ENCODE results near the gene ZFPM1. TPM values are rescaled to one million over a fixed set of nuclear protein-coding genes. Genes with fewer than 3 reads are reported as not detected.

ZFPM1 gene
- total RNA-seq, 2 experiments from 2014 or later: 15.0 to 18.0 TPM

DNA sequence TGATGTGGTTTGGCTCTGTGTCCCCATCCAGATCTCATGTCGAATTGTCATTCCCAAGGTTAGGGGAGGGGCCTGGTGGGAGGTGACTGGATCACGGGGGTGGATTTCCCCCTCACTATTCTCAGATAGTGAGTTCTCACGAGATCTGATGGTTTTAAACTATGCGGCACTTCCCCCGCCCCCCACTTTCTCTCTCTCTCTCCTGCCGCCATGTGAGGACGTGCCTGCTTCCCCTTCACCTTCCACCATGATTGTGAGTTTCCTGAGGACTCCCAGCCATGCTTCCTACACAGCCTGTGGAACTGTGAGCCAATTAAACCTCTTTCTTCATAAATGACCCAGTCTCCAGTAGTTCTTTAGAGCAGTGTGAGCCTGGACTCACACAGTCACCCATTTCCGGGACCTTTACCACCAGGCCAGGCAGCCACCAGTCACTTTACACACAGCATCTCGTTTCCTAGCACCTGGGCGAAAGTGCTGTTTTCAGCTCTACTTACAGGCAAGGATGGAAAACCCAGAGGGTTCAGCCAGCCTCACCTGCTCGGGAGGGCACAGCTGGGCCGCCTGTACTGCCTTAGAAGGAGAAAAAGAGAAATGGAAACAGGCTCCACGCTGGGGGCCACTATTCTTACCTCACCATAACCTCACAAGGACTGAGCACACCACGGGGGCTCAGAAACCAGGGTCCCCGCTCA is 103.4 kb downstream of the ZFPM1 start:
- ChIA-PET POLR2A (interaction anchor here (0.6 kb wide), 1 partner anchor 10 kb away, joined by 3 read pairs; no protein-coding TSS in a partner anchor), CTCF (no interaction called here)
- Mint-ChIP-seq H3K36me3 (ENCODE audit: low read depth) (no peaks in the 10 kb centered on the region), H3K4me3 (no peak overlapping the region), H3K4me1 (ENCODE audit: low read depth) (peaks cover 4% of the 10 kb centered on the region), H3K27ac (no peak overlapping the region), H3K9me3 (peaks cover 3% of the 10 kb centered on the region), H3K27me3 (peaks cover 2% of the 10 kb centered on the region)
- no peak for ATAC-seq
- intact Hi-C loops (cut with micrococcal nuclease): no loop called here
- TF ChIP-seq, protein P1, sequence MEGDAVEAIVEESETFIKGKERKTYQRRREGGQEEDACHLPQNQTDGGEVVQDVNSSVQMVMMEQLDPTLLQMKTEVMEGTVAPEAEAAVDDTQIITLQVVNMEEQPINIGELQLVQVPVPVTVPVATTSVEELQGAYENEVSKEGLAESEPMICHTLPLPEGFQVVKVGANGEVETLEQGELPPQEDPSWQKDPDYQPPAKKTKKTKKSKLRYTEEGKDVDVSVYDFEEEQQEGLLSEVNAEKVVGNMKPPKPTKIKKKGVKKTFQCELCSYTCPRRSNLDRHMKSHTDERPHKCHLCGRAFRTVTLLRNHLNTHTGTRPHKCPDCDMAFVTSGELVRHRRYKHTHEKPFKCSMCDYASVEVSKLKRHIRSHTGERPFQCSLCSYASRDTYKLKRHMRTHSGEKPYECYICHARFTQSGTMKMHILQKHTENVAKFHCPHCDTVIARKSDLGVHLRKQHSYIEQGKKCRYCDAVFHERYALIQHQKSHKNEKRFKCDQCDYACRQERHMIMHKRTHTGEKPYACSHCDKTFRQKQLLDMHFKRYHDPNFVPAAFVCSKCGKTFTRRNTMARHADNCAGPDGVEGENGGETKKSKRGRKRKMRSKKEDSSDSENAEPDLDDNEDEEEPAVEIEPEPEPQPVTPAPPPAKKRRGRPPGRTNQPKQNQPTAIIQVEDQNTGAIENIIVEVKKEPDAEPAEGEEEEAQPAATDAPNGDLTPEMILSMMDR (IDR thresholded peaks at IDR 0.05): no peak
- DNase-seq: no peak

DNA sequence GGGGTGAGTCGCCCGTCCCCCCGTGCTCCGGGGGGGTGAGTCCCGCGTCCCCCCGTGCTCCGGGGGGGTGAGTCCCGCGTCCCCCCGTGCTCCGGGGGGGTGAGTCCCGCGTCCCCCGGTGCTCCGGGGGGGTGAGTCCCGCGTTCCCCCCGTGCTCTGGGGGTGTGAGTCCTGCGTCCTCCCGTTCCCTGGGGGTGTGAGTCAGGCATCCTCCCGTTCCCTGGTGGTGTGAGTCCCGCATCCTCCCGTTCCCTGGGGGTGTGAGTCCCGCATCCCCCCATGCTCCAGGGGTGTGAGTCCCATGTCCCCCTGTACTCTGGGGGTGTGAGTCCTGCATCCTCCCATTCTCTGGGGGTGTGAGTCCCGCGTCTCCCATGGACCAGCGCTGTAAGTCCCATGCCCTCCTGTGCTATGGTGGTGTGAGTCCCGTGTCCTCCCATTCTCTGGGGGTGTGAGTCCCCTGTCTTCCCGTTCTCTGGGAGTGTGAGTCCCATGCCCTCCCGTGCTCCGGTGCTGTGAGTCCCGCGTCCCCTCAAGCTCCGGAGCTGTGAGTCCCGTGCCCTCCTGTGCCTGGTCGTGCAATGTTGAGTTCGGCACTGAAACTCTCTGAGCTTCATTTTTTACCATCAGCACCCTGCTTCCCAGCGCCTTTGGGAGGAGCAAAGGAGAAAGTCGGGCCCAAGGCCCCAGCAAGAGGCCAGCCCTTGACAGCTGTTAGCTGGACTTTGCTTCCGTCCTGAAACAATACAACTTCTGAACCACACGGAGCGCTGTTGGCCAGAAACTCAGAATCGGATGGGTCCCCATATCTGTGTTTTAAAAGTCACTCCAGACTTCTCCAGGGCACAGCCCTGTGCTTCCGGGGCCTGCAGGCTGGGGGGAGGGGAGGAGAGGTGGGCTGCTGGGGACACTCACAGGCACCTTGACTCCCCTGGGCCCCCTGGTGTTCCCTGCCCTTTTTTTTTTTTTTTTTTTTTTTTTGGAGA is 105.7 kb downstream of the ZFPM1 start:
- TF ChIP-seq, protein P1 (IDR thresholded peaks at IDR 0.05): peak; percentile 38
- intact Hi-C loops (cut with micrococcal nuclease): no loop called here
- H3K4me1 Mint-ChIP-seq (ENCODE audit: low read depth): peaks cover 2% of the 10 kb centered on the region
- H3K36me3 Mint-ChIP-seq (ENCODE audit: low read depth): no peaks in the 10 kb centered on the region
- no peak overlapping the region for H3K4me3 Mint-ChIP-seq
- ATAC-seq: peak; percentile 43
- DNase-seq: peak; percentile 42
- peaks cover 2% of the 10 kb centered on the region for H3K27me3 Mint-ChIP-seq
- peaks cover 3% of the 10 kb centered on the region for H3K9me3 Mint-ChIP-seq
- POLR2A ChIA-PET: no interaction called here
- H3K27ac Mint-ChIP-seq: no peak overlapping the region
- CTCF ChIA-PET: interaction anchor here (0.8 to 1.4 kb wide), 4 partner anchors 10 to 121 kb away, joined by 3 to 4 read pairs (median 3); no protein-coding TSS in a partner anchor

DNA sequence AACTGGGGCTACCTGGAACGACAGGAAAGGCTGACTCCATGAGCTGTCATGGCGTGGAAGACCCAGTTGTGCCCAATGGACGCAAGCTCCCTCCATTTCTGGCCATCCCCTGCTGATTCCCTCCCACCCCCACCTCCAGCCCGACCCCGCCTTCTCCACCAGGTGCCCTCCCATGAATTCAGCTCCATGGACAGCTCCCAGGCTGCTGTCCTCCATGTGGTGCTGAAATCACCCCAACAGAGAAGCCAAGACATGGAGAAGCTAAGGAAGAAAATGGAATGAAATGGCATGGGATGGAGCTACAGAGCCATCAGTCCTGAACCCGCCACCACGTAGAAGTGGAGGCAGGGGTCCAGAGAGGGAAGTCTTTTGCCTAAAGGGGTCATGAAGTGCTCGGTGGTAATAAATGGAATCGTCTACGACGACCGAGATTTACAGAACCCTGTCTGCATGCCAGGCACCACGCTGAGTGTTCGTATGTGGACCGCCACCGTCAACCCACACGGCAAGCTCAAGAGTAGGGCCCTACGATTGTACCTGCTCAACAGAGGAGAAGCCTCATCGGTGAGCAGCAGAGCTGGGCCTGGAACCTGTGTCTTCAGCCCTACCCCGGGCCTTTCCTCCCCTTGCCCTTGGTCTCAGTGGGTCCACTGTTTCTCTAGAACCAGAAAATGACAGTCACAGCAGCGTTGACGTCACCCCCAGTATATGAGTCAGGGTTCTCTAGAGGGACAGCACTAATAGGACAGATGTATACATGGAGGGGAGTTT is 107.8 kb downstream of the ZFPM1 start:
- no peaks in the 10 kb centered on the region for H3K36me3 Mint-ChIP-seq (ENCODE audit: low read depth)
- ChIA-PET CTCF (interaction anchor here (0.7 to 3.0 kb wide), 14 partner anchors 9 to 274 kb away, joined by 3 to 25 read pairs (median 4); partner anchors contain the start of genes ZC3H18 and ZFPM1), POLR2A (interaction anchor here (1.0 to 1.4 kb wide), 5 partner anchors 11 to 122 kb away, joined by 3 to 5 read pairs (median 3); partner anchors contain the start of gene ZFPM1)
- no peak overlapping the region for H3K27ac Mint-ChIP-seq
- peaks cover 2% of the 10 kb centered on the region for H3K27me3 Mint-ChIP-seq
- DNase-seq: peak; percentile 52
- peaks cover 5% of the 10 kb centered on the region for H3K4me1 Mint-ChIP-seq (ENCODE audit: low read depth)
- TF ChIP-seq, protein P1 (IDR thresholded peaks at IDR 0.05): no peak
- intact Hi-C loops (cut with micrococcal nuclease): no loop called here
- ATAC-seq: peak; percentile 41
- no peak overlapping the region for H3K4me3 Mint-ChIP-seq
- peaks cover 3% of the 10 kb centered on the region for H3K9me3 Mint-ChIP-seq

DNA sequence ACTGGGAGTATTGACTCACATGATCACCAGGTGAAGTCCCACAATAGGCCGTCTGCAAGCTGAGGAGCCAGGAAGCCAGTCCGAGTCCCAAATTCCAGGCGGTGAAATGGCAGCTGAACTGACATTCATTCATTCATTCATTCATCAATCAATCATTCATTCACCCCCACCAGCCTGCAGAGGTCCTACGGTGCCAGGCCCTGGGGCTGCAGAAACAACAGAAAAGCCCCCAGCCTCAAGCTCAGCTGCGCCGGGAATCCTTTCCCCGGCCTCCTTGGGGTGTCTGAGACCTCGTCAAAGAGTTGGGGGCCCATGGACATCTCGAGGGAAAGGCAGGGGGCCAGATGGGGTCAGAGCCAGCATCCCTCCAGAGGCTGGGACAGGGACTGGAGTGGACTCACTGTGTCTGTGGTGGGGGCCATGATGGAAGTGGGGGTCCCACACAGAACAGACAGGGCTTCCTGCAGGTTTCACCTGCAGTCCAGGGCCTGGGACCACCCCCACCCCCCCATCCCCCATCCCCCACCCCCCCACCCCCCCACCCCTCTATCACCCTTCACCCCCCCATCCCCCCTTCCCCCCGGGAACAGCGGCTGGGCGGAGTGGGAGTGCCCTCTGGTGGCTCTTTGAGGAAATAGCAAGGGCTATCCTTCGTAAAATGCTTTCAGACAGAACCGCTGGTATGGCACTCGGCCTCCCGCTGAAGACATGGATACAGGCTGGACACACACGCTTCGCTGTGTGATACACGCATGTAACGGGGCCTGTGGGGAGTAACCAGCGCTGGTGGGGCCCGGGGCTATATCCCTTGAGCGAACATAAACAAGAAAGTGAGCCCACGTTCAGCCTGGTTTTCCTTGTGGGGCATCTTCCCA is 108.6 kb downstream of the ZFPM1 start:
- Mint-ChIP-seq H3K4me3 (no peak overlapping the region), H3K4me1 (ENCODE audit: low read depth) (peaks cover 13% of the 10 kb centered on the region)

More for the DNA sequence above, 108.6 kb downstream of the ZFPM1 start:
- H3K9me3 Mint-ChIP-seq: no peaks in the 10 kb centered on the region
- no peak overlapping the region for H3K27ac Mint-ChIP-seq
- CTCF ChIA-PET: interaction anchor here (0.7 to 3.0 kb wide), 14 partner anchors 9 to 132 kb away, joined by 3 to 25 read pairs (median 4); partner anchors contain the start of genes ZC3H18 and ZFPM1
- ATAC-seq (peak; percentile 69), DNase-seq (peak; percentile 58)
- intact Hi-C loops (cut with micrococcal nuclease): loop anchor here (2.0 kb wide), 1 partner anchor 119 kb away; no protein-coding TSS in a partner anchor
- peaks cover 2% of the 10 kb centered on the region for H3K27me3 Mint-ChIP-seq
- POLR2A ChIA-PET: interaction anchor here (1.0 to 1.4 kb wide), 2 partner anchors 12 to 107 kb away, joined by 4 to 5 read pairs; no protein-coding TSS in a partner anchor
- H3K36me3 Mint-ChIP-seq (ENCODE audit: low read depth): no peaks in the 10 kb centered on the region
- TF ChIP-seq, protein P1 (IDR thresholded peaks at IDR 0.05): peak; percentile 40

All from activated CD8-positive, alpha-beta T cell treated with anti-CD3 and anti-CD28 coated beads for 36 hours (primary cell).